Astrocyte of the spinal cord (primary cell): ENCODE measurements around the gene CD86.
"Not testable (repeated sequence)": the region's sequence is repeated elsewhere in the genome, so short reads cannot be mapped to it uniquely, and the experiment has no call there.

Experiments used
- DNase-seq: peaks from one replicate; pipeline ENCODE4 v3.0.0; 2011; ENCODE audit warnings: low read depth, low spot score
- H3K4me3 ChIP-seq: 2 replicates; pipeline ENCODE4 v1.5.1; 2011; ENCODE audit warnings: low read depth, mild to moderate bottlenecking, low read length, moderate library complexity
- in situ Hi-C: cut with HindIII; loops from 2 replicates; pipeline ENCODE4 v1.10.0; 2017; ENCODE audit warnings: low sequenced_read_pairs
- TF ChIP-seq, protein P1 (sequence below): IDR thresholded peaks from 2 replicates; pipeline ENCODE4 v1.5.1; 2012; ENCODE audit warnings: low read depth, mild to moderate bottlenecking, low read length, inconsistent platforms

The CD86 gene

DNA sequence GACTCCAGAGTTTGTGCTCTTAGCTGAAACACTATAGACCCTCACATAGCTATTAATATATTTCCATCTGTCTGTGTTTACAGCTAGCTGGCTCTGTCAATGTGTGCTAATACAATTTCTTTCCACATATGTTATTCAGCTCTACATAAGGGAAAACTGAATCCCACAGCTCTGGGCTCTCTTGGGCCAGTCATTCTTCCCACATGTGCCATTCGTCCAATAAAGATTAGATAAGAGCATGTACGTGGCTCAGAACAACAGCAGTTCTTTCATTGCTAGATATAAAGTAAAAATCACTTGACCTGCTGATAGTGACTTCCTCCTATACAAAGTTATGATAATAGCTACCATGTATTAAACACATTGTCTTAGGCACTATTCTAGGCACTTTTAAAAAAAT, 30.4 kb upstream of the CD86 start:
- H3K4me3 ChIP-seq: no peak overlapping the region
- in situ Hi-C loops: no loop called here
- TF ChIP-seq, protein P1, sequence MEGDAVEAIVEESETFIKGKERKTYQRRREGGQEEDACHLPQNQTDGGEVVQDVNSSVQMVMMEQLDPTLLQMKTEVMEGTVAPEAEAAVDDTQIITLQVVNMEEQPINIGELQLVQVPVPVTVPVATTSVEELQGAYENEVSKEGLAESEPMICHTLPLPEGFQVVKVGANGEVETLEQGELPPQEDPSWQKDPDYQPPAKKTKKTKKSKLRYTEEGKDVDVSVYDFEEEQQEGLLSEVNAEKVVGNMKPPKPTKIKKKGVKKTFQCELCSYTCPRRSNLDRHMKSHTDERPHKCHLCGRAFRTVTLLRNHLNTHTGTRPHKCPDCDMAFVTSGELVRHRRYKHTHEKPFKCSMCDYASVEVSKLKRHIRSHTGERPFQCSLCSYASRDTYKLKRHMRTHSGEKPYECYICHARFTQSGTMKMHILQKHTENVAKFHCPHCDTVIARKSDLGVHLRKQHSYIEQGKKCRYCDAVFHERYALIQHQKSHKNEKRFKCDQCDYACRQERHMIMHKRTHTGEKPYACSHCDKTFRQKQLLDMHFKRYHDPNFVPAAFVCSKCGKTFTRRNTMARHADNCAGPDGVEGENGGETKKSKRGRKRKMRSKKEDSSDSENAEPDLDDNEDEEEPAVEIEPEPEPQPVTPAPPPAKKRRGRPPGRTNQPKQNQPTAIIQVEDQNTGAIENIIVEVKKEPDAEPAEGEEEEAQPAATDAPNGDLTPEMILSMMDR: no peak
- no peak for DNase-seq

DNA sequence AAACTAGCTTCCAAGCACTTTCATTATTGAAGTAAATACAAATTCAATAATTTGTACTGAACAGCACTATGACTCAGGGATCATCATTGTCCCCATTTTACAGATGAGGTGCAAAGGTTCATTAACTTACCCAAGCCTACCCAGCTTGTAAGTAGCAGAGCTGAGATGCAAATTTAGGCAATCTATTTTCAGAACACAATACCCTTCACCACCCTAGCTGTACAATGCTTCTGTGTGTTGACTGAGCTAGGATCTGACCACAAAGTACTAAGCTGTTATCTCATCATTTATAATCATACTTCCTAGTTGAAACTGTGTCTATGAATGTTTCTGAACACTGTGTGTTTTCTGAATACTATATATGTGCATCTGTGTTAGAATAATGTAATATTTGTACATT, 29.9 kb upstream of the CD86 start:
- in situ Hi-C loops: no loop called here
- TF ChIP-seq, protein P1: no peak
- DNase-seq: no peak
- H3K4me3 ChIP-seq: no peak overlapping the region

GRCh38 chr3:122030381-122031122, 24.6 kb upstream of the CD86 start:
- in situ Hi-C loops: no loop called here
- H3K4me3 ChIP-seq: no peak overlapping the region
- DNase-seq: peak; percentile 9
- TF ChIP-seq, protein P1: no peak

GRCh38 chr3:122031123-122031468, 24.1 kb upstream of the CD86 start:
- DNase-seq: no peak
- in situ Hi-C loops: no loop called here
- TF ChIP-seq, protein P1: no peak
- H3K4me3 ChIP-seq: no peak overlapping the region

DNA sequence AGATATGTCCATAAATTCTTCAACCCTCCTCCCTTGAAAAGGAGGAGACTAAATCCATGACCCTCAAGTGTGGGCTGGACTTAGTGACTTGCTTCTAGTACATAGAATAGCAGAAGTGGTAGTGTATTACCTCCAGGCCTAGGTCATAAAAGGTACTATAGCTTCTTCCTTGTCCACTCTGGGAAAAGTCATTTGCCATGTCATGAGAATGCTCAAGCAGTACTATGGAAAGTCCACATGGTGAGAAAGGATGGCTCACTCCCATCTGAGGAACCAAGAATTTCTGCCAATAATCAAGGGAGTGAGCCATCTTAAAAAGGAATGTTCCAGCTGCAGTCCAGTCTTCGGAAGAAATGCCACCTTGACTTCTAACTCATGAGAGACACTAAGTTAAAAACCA, 22.6 kb upstream of the CD86 start:
- DNase-seq: no peak
- in situ Hi-C loops: no loop called here
- TF ChIP-seq, protein P1: no peak
- H3K4me3 ChIP-seq: no peak overlapping the region

DNA sequence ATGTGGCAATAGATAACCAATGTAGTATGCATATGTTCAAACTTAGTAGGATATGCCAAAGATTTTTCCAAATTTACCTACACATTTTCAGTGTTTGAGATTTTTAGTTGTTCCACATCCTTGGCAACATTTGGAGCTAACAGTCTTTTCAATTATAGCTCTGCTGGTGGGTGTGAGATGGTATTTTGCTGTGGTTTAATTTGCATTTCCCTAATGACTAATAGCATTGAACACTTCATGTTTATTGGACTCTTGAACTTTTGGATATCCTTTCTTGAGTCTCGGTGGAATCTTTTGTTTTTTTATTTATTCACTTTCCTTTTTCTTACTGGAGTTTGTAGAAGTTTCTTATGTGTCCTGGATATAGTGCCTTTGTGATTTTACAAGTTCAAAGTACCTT, 22.1 kb upstream of the CD86 start:
- in situ Hi-C loops: no loop called here
- TF ChIP-seq, protein P1: no peak
- no peak overlapping the region for H3K4me3 ChIP-seq
- DNase-seq: no peak

DNA sequence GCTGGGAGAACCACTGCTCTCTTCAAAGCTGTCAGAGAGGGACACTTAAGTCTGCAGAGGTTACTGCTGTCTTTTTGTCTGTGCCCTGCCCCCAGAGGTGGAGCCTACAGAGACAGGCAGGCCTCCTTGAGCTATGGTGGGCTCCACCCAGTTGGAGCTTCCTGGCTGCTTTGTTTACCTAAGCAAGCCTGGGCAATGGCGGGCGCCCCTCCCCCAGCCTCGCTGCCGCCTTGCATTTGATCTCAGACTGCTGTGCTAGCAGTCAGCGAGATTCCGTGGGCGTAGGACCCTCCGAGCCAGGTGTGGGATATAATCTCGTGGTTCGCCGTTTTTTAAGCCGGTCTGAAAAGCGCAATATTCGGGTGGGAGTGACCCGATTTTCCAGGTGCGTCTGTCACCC, 7.9 kb upstream of the CD86 start:
- in situ Hi-C loops: not testable (repeated sequence)

GRCh38 chr3:122047773-122048172, 7.4 kb upstream of the CD86 start:
- H3K4me3 ChIP-seq, DNase-seq, in situ Hi-C loops: not testable (repeated sequence)

More for the DNA sequence above, 7.9 kb upstream of the CD86 start:
- not testable (repeated sequence) for H3K4me3 ChIP-seq, DNase-seq
